Neural progenitor cell (in vitro differentiated cells): Measurements from ENCODE around the gene LTB4R.

Source experiments
- EZH2 ChIP-seq: fragments of 200-600 bp; sonication (generic); IDR thresholded peaks from 2 replicates; pipeline ENCODE4 v1.6.1; 2017; ENCODE audit warnings: antibody characterized with exemption, mild to moderate bottlenecking, moderate library complexity
- TF ChIP-seq, protein P1 (sequence below): fragments of 200-600 bp; sonication (generic); IDR thresholded peaks from 2 replicates; pipeline ENCODE4 v1.5.1; 2017; ENCODE audit warnings: antibody characterized with exemption, mild to moderate bottlenecking

DNA sequence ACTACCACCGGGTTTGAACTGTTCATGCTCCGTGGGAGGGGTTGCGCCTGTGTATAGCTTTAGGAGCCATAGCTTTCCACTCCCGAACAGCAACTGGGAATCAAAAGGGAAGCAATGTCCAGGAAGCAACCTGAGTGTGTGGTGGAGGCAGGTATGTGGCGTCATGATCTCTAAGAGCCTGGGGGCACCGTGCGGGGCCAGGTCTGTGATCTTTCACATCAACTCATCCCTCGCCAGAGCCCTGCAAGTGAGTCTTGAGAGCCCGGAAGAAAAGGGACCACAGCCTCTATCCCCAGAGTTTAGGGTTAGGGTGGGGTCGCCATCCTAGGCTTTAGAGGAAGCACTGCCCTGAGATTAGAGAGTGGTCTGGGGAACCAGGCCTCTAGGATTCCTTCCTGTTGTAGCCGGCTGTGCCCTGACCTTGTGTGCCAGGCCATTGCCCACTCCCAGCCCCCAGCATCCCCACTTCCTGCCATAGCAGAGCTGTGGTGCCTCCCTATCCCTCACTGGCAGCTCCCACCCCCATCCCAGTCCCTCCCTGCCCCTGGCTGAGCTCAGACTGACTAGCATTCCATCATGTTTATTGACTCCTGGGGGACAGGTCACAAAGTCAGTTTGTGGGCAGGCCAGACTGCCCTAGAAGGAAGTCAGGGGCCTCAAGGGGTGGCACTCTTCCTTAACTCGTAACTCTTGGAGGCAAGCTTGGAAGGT lies 24.3 kb downstream of the LTB4R start:
- TF ChIP-seq EZH2 = no peak
- TF ChIP-seq, protein P1, sequence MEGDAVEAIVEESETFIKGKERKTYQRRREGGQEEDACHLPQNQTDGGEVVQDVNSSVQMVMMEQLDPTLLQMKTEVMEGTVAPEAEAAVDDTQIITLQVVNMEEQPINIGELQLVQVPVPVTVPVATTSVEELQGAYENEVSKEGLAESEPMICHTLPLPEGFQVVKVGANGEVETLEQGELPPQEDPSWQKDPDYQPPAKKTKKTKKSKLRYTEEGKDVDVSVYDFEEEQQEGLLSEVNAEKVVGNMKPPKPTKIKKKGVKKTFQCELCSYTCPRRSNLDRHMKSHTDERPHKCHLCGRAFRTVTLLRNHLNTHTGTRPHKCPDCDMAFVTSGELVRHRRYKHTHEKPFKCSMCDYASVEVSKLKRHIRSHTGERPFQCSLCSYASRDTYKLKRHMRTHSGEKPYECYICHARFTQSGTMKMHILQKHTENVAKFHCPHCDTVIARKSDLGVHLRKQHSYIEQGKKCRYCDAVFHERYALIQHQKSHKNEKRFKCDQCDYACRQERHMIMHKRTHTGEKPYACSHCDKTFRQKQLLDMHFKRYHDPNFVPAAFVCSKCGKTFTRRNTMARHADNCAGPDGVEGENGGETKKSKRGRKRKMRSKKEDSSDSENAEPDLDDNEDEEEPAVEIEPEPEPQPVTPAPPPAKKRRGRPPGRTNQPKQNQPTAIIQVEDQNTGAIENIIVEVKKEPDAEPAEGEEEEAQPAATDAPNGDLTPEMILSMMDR = no peak
